Fibroblast of lung (primary cell): ENCODE results near the gene GRB10. TPM values are rescaled to one million over a fixed set of nuclear protein-coding genes. Genes with fewer than 3 reads are reported as not detected.

Experiments
- DNase-seq, 2 donors: peaks; one replicate each; pipeline versions ENCODE4 v3.0.0 to v3.0.0-alpha.2; 2010; ENCODE audit warnings: low read depth in 2 of 2
- H2AFZ ChIP-seq: 2 replicates; pipeline ENCODE4 v1.5.1; 2012; ENCODE audit warnings: low read length, control low read depth, inconsistent platforms
- H3K27ac ChIP-seq: 2 replicates; pipeline ENCODE4 v1.5.1; 2011; ENCODE audit warnings: low read length, control low read depth; ENCODE audit not compliant: insufficient read depth
- H3K27me3 ChIP-seq: 2 replicates; pipeline ENCODE4 v1.5.1; 2011; ENCODE audit warnings: mild to moderate bottlenecking, low read length; ENCODE audit not compliant: control insufficient read depth, insufficient read depth
- H3K36me3 ChIP-seq: 2 replicates; pipeline ENCODE4 v1.5.1; 2011; ENCODE audit warnings: low read length; ENCODE audit not compliant: control insufficient read depth, insufficient read depth
- H3K4me1 ChIP-seq: 2 replicates; pipeline ENCODE4 v1.5.1; 2011; ENCODE audit warnings: low read length; ENCODE audit not compliant: control insufficient read depth, insufficient read depth; ENCODE audit errors: extremely low read depth
- H3K4me2 ChIP-seq: 2 replicates; pipeline ENCODE4 v1.5.1; 2011; ENCODE audit warnings: low read length, control low read depth; ENCODE audit not compliant: insufficient read depth; ENCODE audit errors: extremely low read depth
- H3K4me3 ChIP-seq, 4 experiments: fragments of 200-600 bp in 1 of 4; sonication (generic) in 1 of 4; replicated peaks in 1 of 4; 2 replicates each; pipeline ENCODE4 v1.5.1; 2011 to 2016; ENCODE audit warnings: low read length in 4 of 4, low read depth in 3 of 4, mild to moderate bottlenecking in 3 of 4, control low read depth in 2 of 4, inconsistent platforms in 1 of 4, mixed read lengths in 1 of 4; ENCODE audit not compliant: insufficient read depth in 1 of 4; ENCODE audit errors: control extremely low read depth in 1 of 4
- H3K79me2 ChIP-seq: 2 replicates; pipeline ENCODE4 v1.5.1; 2012; ENCODE audit warnings: mild to moderate bottlenecking, low read length, inconsistent platforms; ENCODE audit not compliant: control insufficient read depth, insufficient read depth
- H3K9ac ChIP-seq: 2 replicates; pipeline ENCODE4 v1.5.1; 2011; ENCODE audit warnings: mild to moderate bottlenecking, low read length, control low read depth; ENCODE audit not compliant: insufficient read depth
- H3K9me3 ChIP-seq: 2 replicates; pipeline ENCODE4 v1.5.1; 2012; ENCODE audit warnings: low read depth, low read length; ENCODE audit not compliant: control insufficient read depth, insufficient read depth
- H4K20me1 ChIP-seq: 2 replicates; pipeline ENCODE4 v1.5.1; 2011; ENCODE audit warnings: low read length; ENCODE audit not compliant: control insufficient read depth, insufficient read depth; ENCODE audit errors: extremely low read depth
- EZH2 ChIP-seq: IDR thresholded peaks from 2 replicates; pipeline ENCODE4 v1.5.1; 2012; ENCODE audit warnings: low read length, control low read depth, mild to moderate bottlenecking; ENCODE audit errors: missing control alignments
- polyA plus RNA-seq, 2 donors: library from polyadenylated mRNA; depleted of rRNA in 1 of 2; stranded (reverse) in 1 of 2; unstranded in 1 of 2; fragments of >200 nt; gene quantifications; 2 replicates each; pipeline ENCODE4 v1.2.1, GENCODE V29; 2011 to 2012; ENCODE audit warnings: missing spikeins in 1 of 2
- total RNA-seq: library from RNA; depleted of rRNA; stranded (reverse); fragments of >200 nt; gene quantifications from 2 replicates; pipeline ENCODE4 v1.2.1, GENCODE V29; 2014
- TF ChIP-seq, protein P1 (sequence below), 2 donors: IDR thresholded peaks in 1 of 2; conservative IDR thresholded peaks in 1 of 2; 1 replicate in 1 of 2; 2 replicates in 1 of 2; pipeline ENCODE4 v1.5.1; 2011 to 2012; ENCODE audit warnings: low read length in 2 of 2, control low read depth in 1 of 2, inconsistent platforms in 1 of 2, low read depth in 1 of 2, mild to moderate bottlenecking in 1 of 2

The GRB10 gene
- total and polyA plus RNA-seq, 2 donors (not counting 1 experiment from before 2014, with no cell fraction given) = 11.1 to 64.1 TPM

DNA sequence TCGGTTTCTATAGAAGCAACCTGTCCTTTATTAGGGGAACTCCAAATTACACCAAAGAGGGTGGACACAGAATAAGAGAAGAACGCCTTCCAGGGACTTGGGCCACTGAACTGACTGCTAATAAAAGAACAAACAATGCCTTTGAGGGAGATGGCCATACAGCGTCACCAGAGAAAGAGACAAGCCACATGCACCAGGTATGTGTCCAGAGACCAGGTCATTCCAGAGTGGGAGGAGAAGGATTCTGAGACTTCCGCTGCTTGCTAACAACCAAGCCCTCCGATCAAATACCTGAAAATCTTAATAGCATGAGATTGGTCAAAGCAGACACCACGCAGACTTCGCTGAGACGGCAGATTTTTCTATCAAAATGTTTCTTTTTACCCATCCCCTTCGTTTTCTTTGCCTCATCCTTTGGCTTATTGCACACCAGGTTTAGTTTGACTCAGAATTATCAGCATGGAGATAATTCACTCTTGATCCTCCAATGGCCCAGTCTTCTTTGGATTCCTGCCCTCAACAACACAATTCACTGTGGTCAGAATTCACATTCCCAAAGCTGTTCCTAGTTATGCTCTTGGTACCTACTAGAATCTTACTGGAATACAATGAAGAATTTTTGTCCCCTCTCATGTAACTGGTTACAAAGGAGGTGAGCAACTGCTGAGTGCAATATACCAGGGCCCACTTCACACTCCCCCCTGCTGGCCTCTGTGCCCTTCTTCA lies 130.1 kb downstream of the GRB10 start:
- Histone ChIP-seq H4K20me1 (no peaks in the 10 kb centered on the region), H2AFZ (no peak overlapping the region), H3K9me3 (no peaks in the 10 kb centered on the region), H3K9ac (no peak overlapping the region), H3K4me2 (no peak overlapping the region), H3K4me3 (no peak overlapping the region), H3K27ac (no peak overlapping the region), H3K36me3 (no peaks in the 10 kb centered on the region), H3K27me3 (no peaks in the 10 kb centered on the region), H3K79me2 (no peaks in the 10 kb centered on the region), H3K4me1 (peaks cover 3% of the 10 kb centered on the region)
- no peak for DNase-seq
- TF ChIP-seq, protein P1, sequence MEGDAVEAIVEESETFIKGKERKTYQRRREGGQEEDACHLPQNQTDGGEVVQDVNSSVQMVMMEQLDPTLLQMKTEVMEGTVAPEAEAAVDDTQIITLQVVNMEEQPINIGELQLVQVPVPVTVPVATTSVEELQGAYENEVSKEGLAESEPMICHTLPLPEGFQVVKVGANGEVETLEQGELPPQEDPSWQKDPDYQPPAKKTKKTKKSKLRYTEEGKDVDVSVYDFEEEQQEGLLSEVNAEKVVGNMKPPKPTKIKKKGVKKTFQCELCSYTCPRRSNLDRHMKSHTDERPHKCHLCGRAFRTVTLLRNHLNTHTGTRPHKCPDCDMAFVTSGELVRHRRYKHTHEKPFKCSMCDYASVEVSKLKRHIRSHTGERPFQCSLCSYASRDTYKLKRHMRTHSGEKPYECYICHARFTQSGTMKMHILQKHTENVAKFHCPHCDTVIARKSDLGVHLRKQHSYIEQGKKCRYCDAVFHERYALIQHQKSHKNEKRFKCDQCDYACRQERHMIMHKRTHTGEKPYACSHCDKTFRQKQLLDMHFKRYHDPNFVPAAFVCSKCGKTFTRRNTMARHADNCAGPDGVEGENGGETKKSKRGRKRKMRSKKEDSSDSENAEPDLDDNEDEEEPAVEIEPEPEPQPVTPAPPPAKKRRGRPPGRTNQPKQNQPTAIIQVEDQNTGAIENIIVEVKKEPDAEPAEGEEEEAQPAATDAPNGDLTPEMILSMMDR (conservative IDR thresholded peaks at IDR 0.05 in 1 of 2, IDR thresholded peaks at IDR 0.05 in 1 of 2; ENCODE audit: low read depth in 1 of 2, low read length in 2 of 2) = no peak
- no peak for TF ChIP-seq EZH2

DNA sequence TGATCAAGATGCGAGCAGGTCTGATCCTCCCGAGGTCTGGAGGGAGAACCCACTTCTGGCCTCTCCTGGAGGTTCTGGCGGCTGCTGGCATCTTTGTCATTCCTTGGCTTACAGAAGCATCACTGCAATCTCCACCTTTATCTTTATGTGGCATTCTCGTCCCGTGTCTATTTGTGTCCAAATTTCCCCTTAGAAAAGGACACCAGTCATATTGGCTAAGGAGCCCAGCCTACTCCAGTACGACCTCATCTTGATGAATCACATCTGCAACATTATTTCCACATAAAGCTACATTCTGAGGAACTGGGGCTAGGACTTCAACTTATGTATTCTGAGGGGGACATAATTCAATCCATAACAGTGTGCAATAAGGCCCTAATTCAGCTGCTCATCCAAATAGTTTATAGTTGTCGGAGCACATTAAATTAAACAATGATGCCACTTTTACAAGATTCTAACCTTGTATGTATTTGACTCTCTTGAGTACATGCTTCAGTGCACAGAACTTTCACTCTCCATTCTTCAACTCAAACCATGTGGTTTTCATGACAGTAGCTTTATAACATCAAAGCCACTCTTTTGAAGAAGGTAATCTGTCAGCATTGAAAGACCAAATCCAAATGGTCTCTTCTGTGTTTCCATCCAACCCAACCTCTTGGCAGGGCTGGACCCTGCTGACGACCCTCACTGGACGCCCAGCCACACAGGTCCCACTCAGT lies 131.3 kb downstream of the GRB10 start:
- H2AFZ ChIP-seq = no peak overlapping the region
- H3K4me1 ChIP-seq = no peaks in the 10 kb centered on the region
- H3K79me2 ChIP-seq = no peaks in the 10 kb centered on the region
- H3K4me2 ChIP-seq = no peak overlapping the region
- no peak overlapping the region for H3K9ac ChIP-seq
- no peaks in the 10 kb centered on the region for H3K36me3 ChIP-seq
- H3K4me3 ChIP-seq = no peak overlapping the region
- H4K20me1 ChIP-seq = no peaks in the 10 kb centered on the region
- no peaks in the 10 kb centered on the region for H3K27me3 ChIP-seq
- no peaks in the 10 kb centered on the region for H3K9me3 ChIP-seq
- TF ChIP-seq EZH2 = no peak
- TF ChIP-seq, protein P1 (conservative IDR thresholded peaks at IDR 0.05 in 1 of 2, IDR thresholded peaks at IDR 0.05 in 1 of 2; ENCODE audit: low read depth in 1 of 2, low read length in 2 of 2) = no peak
- DNase-seq = no peak
- H3K27ac ChIP-seq = no peak overlapping the region

DNA sequence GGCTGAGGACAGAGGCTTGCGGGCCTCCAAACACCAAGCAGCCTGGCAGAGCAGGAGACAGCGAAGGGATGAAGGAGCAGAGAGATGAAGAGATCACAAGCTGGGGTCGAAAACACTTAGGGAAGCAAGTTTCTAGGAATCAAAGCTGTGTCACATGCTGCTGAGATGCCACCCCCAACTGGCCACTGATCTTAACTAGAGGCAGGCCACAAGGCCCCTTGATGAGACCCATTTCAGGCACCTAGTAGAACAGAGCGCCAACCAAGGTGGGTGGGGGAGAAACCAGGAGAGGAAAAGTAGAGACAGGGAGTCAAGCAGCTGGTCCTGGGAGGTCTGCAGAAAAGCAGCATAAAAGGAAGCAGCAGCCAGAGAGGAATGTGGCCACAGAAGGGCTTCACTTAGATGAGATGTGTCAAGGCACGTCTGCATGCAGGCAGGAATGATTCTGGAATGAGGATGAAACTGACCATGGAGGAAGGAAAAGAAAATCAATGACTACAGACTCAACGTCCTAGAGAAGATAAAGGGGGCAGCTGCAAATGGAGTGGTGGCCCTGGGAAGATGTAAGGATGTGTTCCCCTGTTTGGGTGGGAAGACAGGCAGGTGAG lies 132.5 kb downstream of the GRB10 start:
- no peaks in the 10 kb centered on the region for H3K36me3 ChIP-seq
- TF ChIP-seq EZH2 = no peak
- TF ChIP-seq, protein P1 (conservative IDR thresholded peaks at IDR 0.05 in 1 of 2, IDR thresholded peaks at IDR 0.05 in 1 of 2; ENCODE audit: low read depth in 1 of 2, low read length in 2 of 2) = no peak
- H3K27me3 ChIP-seq = no peaks in the 10 kb centered on the region
- H3K27ac ChIP-seq = no peak overlapping the region
- no peak overlapping the region for H3K4me3 ChIP-seq
- DNase-seq = no peak
- no peak overlapping the region for H2AFZ ChIP-seq
- H3K9ac ChIP-seq = no peak overlapping the region
- no peaks in the 10 kb centered on the region for H3K9me3 ChIP-seq
- H3K4me1 ChIP-seq = no peaks in the 10 kb centered on the region
- H3K79me2 ChIP-seq = no peaks in the 10 kb centered on the region
- no peak overlapping the region for H3K4me2 ChIP-seq
- no peaks in the 10 kb centered on the region for H4K20me1 ChIP-seq
